ENCODE results near the gene NOL7. TPM values are rescaled to one million over a fixed set of nuclear protein-coding genes. Genes with fewer than 3 reads are reported as not detected.

Gene NOL7
- total and polyA plus RNA-seq, 2 of the 13 experiments (the other 11 are each of a cell fraction or from before 2014, with no cell fraction given) = 37.8 to 186 TPM

- TF ChIP-seq ZSCAN5A (CRISPR knock-in tag; IDR thresholded peaks at IDR 0.05; ENCODE audit: borderline replicate concordance) (peak; percentile 78; the same call in 1 of the 2 replicates), EZH2 (conservative IDR thresholded peaks at IDR 0.05; ENCODE audit: low read depth, low read length) (no peak), ZNF318 (CRISPR knock-in tag; IDR thresholded peaks at IDR 0.05) (peak; percentile 46; the same call in 1 of the 2 replicates), ZBTB2 (CRISPR knock-in tag; IDR thresholded peaks at IDR 0.05; ENCODE audit: low read depth) (no peak), GMEB2 (CRISPR knock-in tag; IDR thresholded peaks at IDR 0.05; ENCODE audit: low read depth) (no peak), PHF8 (CRISPR knock-in tag; IDR thresholded peaks at IDR 0.05) (no peak), ZNF263 (CRISPR knock-in tag; IDR thresholded peaks at IDR 0.05) (peak; percentile 49; the same call in 1 of the 2 replicates), ISX (CRISPR knock-in tag; conservative IDR thresholded peaks at IDR 0.05) (no peak)
These were observed 10.4 kb upstream of the NOL7 start (continued) for GRCh38 chr6:13604546-13605416.
